GM18499 (cell line): ENCODE data around the gene NDUFA5.
"Not testable (repeated sequence)": the region's sequence is repeated elsewhere in the genome, so short reads cannot be mapped to it uniquely, and the experiment has no call there.

Experiments used
- ATAC-seq: cut with Tn5 transposase; IDR thresholded peaks from one replicate; pipeline ENCODE4 v1.9.1; 2021; ENCODE audit warnings: moderate number of reproducible peaks; ENCODE audit not compliant: insufficient read depth, unreplicated experiment

NDUFA5 gene

DNA sequence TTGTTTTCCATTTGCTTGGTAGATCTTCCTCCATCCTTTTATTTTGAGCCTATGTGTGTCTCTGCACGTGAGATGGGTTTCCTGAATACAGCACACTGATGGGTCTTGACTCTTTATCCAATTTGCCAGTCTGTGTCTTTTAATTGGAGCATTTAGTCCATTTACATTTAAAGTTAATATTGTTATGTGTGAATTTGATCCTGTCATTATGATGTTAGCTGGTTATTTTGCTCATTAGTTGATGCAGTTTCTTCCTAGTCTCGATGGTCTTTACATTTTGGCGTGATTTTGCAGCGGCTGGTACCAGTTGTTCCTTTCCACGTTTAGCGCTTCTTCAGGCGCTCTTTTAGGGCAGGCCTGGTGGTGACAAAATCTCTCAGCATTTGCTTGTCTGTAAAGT is 31.1 kb downstream of the NDUFA5 start:
- ATAC-seq = not testable (repeated sequence)

DNA sequence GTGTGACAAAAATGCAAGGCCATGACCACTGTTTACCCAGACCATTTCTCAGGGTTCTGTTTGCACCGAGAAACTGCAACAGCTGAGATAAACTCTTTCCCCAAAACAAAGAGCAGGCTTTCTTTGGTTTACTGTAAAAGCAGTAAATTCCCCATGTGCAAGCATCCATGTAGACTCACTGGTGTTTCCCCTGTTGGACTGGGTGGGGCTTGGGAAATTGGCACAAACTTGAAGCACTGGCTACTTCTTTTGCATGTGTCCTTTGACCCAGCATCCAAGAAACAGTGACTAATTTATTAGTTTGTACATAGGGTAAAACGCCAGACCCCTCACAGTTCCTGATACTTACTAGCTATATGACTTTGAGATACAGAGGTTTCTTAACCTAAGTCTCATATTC is 35.6 kb downstream of the NDUFA5 start:
- no peak for ATAC-seq

GRCh38 chr7:123505221-123505620 is 52.4 kb downstream of the NDUFA5 start:
- no peak for ATAC-seq

DNA sequence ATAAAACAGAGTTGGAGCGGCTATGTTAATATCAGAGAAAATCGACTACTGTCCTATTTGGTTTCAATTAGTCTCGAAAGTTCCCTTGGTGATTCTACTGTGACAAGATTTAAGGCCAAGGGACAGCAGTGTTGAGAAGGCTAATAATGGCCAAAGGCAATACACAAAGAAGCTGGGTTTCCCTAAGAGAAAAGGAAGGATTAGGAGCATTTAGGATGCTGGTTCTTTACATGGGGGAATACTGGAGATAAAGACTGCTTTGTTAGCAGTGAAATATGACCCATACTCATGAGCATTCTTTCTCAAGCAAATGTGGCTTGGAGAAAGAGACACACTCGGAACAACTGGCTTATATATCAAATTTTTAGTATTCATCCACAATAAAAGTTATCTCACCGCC is 55.4 kb downstream of the NDUFA5 start:
- ATAC-seq = no peak

GRCh38 chr7:123500878-123501489 is 56.6 kb downstream of the NDUFA5 start:
- ATAC-seq = no peak

DNA sequence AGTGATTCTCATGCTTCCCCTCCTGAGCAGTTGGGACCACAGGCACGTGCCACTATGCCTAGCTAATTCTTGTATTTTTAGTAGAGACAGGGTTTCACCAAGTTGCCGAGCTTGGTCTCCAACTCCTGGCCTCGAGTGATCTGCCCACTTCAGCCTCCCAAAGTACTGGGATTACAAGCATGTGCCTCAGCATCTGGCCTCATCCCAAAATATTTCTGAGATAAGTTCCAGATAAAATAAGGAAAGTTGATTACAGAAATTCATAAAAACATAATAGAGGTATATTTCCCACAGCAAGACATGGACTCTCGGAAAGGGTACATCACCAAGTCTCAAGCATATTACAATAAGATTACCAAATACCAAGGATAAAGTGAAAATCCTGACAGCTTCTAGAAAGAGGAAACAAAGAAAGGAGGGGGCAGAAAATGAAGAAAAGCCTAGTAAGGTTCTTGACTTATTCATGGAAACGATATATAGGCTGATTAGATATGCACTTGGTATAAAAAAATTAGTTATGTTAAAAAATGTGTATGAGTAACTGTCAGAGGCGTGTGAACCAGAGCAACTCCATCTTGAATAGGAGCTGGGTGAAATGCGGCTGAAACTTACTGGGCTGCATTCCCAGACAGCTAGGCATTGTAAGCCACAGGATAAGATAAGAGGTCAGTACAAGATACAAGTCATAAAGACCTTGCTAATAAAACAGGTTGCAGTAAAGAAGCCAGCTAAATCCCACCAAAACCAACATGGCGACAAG is 58.2 kb downstream of the NDUFA5 start:
- no peak for ATAC-seq

DNA sequence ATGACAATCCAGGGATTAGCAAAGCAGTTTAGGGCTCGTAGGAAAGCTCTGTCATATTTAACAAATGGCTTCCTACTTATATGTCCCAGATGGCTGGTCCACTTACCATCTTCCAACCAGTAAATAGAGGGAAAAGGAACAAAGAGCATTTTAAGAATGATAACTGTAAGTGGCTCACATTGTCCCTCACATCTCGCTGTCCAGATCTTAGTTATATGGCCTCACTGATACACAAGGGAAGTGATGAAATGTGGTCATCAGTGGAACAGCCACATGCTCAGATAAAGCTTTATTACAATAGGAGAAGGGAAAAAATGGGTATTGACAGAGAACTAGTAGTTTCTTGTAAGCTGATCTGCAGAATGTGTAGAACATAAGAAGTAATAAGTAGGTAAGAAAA is 59.0 kb downstream of the NDUFA5 start:
- no peak for ATAC-seq

- no peak for ATAC-seq
These were observed 59.6 kb downstream of the NDUFA5 start for GRCh38 chr7:123498031-123498430.

DNA sequence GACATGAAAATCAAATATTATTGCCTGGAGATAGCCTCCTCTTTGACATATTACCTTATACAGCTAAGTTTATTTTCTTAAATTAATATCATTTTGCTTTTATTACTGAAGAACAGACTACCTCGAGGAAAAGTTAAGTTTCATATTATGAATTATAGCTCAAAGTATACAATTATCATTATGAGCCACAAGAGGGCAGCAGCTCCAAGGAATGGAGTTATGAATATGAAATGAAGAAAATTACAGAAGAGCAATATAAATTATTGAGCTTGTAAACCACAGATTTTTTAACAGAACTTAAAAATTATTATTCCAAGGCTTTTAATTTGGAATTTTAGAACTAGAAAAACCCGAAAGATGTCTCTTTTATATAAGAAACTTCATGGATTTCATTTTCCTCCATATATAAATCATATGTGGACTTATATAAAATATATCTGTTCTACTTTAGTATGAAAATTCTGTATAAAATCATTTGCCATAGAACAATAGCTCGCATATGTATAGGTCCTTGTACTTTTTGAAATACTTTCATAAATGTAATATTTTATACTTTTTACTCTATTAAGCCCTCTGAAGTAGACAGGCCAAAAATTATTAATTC is 63.3 kb downstream of the NDUFA5 start:
- ATAC-seq = no peak

DNA sequence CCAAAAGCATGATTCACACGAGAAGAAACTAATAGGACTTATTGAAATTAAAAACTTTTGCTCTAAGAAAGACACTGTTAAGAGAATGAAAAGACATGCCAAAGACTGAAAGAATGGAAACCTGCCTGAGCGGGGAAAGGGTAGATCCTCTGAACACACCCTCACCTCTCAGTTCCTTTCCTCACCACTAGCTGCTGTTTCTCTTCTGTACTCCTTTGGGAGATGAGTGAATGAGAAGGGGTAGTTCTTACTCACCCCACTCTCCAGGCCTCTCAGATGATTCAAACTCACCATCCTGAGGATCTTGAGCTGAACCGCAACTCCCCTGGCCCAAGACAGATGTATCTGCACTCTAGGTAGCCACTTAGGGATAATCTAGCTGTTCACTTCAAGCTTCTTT is 65.1 kb downstream of the NDUFA5 start:
- ATAC-seq = peak; percentile 55
